HepG2 (cell line): ENCODE results near the gene STK32B. TPM values are rescaled to one million over a fixed set of nuclear protein-coding genes. Genes with fewer than 3 reads are reported as not detected.
"Not testable (repeated sequence)": the region's sequence is repeated elsewhere in the genome, so short reads cannot be mapped to it uniquely, and the experiment has no call there.

Experiments
- ATAC-seq: fragments of 200-7000 bp; cut with Tn5 transposase; 3 replicates; pipeline ENCODE4 v1.9.1; 2020; ENCODE audit warnings: mild to moderate bottlenecking, moderate library complexity
- BruUV-seq: library from RNA; stranded (reverse); fragments of 400-500 nt; replicated peaks from 2 replicates; lab custom pipeline; 2021; lab: Mats Ljungman, UMichigan
- CTCF ChIA-PET: fragments of 300-600 bp; formaldehyde crosslinking; extraction: SDS; loops from one replicate; lab custom pipeline; 2021; ENCODE audit warnings: low total read pairs, inconsistent platforms, low intra/inter-chr PET ratio; lab: Yijun Ruan, JAX
- POLR2A ChIA-PET: fragments of 350-600 bp; sonication (Branson Sonifier 250); formaldehyde crosslinking; loops from one replicate; lab custom pipeline; 2020; ENCODE audit warnings: antibody characterized with exemption, inconsistent platforms; lab: Yijun Ruan, JAX
- DNase-seq: peaks from one replicate; pipeline ENCODE4 v3.0.0-alpha.2; 2015; ENCODE audit warnings: low spot score
- FAIRE-seq: peaks from 3 replicates; lab custom pipeline; 2011; peaks lifted over from hg19 to GRCh38; lab: Jason Lieb, UNC
- H2AFZ ChIP-seq: one replicate; pipeline ENCODE4 v1.6.1; 2011; ENCODE audit warnings: low read length, inconsistent platforms
- H3K27ac ChIP-seq: fragments of 300-600 bp; 3 replicates; pipeline ENCODE4 v1.8.0; 2011; ENCODE audit warnings: mixed run types, mild to moderate bottlenecking, mixed read lengths, low read length, inconsistent platforms; ENCODE audit not compliant: insufficient read depth; ENCODE audit errors: extremely low read length
- H3K27me3 ChIP-seq, 2 experiments: fragments of 200-600 bp in 1 of 2; 2 replicates in 1 of 2; 3 replicates in 1 of 2; pipeline versions ENCODE4 v1.6.0 to v1.8.0; 2011; ENCODE audit warnings: low read length in 2 of 2, mild to moderate bottlenecking in 2 of 2, moderate library complexity in 2 of 2, inconsistent platforms in 1 of 2; ENCODE audit not compliant: insufficient read depth in 2 of 2, control insufficient read depth in 1 of 2
- H3K36me3 ChIP-seq, 2 experiments: fragments of 200-600 bp in 1 of 2; replicated peaks in 1 of 2; 2 replicates in 1 of 2; 3 replicates in 1 of 2; pipeline versions ENCODE4 v1.5.1 to v1.8.0; 2011; ENCODE audit warnings: low read length in 2 of 2, inconsistent platforms in 1 of 2; ENCODE audit not compliant: insufficient read depth in 2 of 2, control insufficient read depth in 1 of 2
- H3K4me1 ChIP-seq: 2 replicates; pipeline ENCODE4 v1.5.1; 2012; ENCODE audit warnings: low read length, inconsistent platforms; ENCODE audit not compliant: insufficient read depth
- H3K4me2 ChIP-seq: 2 replicates; pipeline ENCODE4 v1.6.0; 2011; ENCODE audit warnings: low read depth, low read length, inconsistent platforms
- H3K4me3 ChIP-seq, 3 experiments: fragments of 200-600 bp in 1 of 3; sonication (generic), shearing (Covaris generic) in 1 of 3; replicated peaks in 1 of 3; 2 replicates each; pipeline ENCODE4 v1.5.1; 2011 to 2016; ENCODE audit warnings: low read length in 3 of 3, inconsistent platforms in 2 of 3, low read depth in 2 of 3, mild to moderate bottlenecking in 2 of 3, control low read depth in 1 of 3, mixed read lengths in 1 of 3; ENCODE audit not compliant: insufficient read depth in 1 of 3
- H3K79me2 ChIP-seq: one replicate; pipeline ENCODE4 v1.6.1; 2011; ENCODE audit warnings: low read length, inconsistent platforms; ENCODE audit not compliant: insufficient read depth
- H3K9ac ChIP-seq: 2 replicates; pipeline ENCODE4 v1.6.0; 2011; ENCODE audit warnings: mild to moderate bottlenecking, low read depth, low read length, inconsistent platforms; ENCODE audit not compliant: insufficient read depth
- H3K9me3 ChIP-seq: 2 replicates; pipeline ENCODE4 v1.5.1; 2012; ENCODE audit warnings: mild to moderate bottlenecking, low read length
- H4K20me1 ChIP-seq: 2 replicates; pipeline ENCODE4 v1.6.0; 2011; ENCODE audit warnings: inconsistent platforms, mild to moderate bottlenecking, low read length, moderate library complexity; ENCODE audit not compliant: insufficient read depth
- DBP ChIP-seq: sonication (generic); formaldehyde crosslinking; IDR thresholded peaks from 2 replicates; pipeline ENCODE4 v1.4.0; 2020; ENCODE audit warnings: missing genetic modification reagents; ENCODE audit errors: not compliant biosample characterization
- FOXM1 ChIP-seq: sonication (generic); formaldehyde crosslinking; IDR thresholded peaks from 2 replicates; pipeline ENCODE4 v1.5.0; 2020; ENCODE audit warnings: missing genetic modification reagents
- HMGXB3 ChIP-seq: sonication (generic); formaldehyde crosslinking; IDR thresholded peaks from 2 replicates; pipeline ENCODE4 v1.4.0; 2020; ENCODE audit warnings: missing genetic modification reagents, borderline replicate concordance
- SRF ChIP-seq: IDR thresholded peaks from 2 replicates; pipeline ENCODE4 v1.6.1; 2011; ENCODE audit warnings: mild to moderate bottlenecking, low read depth, low read length, moderate library complexity
- SUZ12 ChIP-seq: fragments of 150-350 bp; IDR thresholded peaks from 2 replicates; pipeline ENCODE4 v1.6.1; 2014; ENCODE audit warnings: low read depth, low read length
- TRAFD1 ChIP-seq: sonication (generic); formaldehyde crosslinking; IDR thresholded peaks from 2 replicates; pipeline ENCODE4 v1.5.1; 2020; ENCODE audit warnings: missing genetic modification reagents, mild to moderate bottlenecking, borderline replicate concordance
- ZBTB3 ChIP-seq: sonication (generic); formaldehyde crosslinking; IDR thresholded peaks from 2 replicates; pipeline ENCODE4 v1.4.0; 2020; ENCODE audit warnings: low read depth, mild to moderate bottlenecking, moderate library complexity, missing genetic modification reagents, borderline replicate concordance
- WGBS: methylation state at CpG from one replicate; pipeline ENCODE4 v1.1.6; 2017; ENCODE audit warnings: low lambda C conversion rate; 5-methylcytosine and 5-hydroxymethylcytosine counted together
- in situ Hi-C: cut with HindIII; loops from 2 replicates; pipeline ENCODE4 v1.10.0; 2017; ENCODE audit warnings: low pct_unique_long_range_greater_than_20kb; ENCODE audit not compliant: extremely low pct_ligation_motif_present
- intact Hi-C: fragments of 100-400 bp; cut with micrococcal nuclease; formaldehyde crosslinking; loops from one replicate; pipeline ENCODE4 v1.10.0; 2022; ENCODE audit not compliant: unreplicated experiment
- polyA plus RNA-seq, 8 experiments: library from polyadenylated mRNA; depleted of rRNA in 3 of 8; stranded (reverse) in 7 of 8; unstranded in 1 of 8; fragments of >200 nt; fragmentation: Illumina TruSeq in 4 of 8; extraction: Trizol in 4 of 8; gene quantifications; 2 replicates each; pipeline versions ENCODE4 v1.2.1 to v1.2.3, GENCODE V29; 2011 to 2016; ENCODE audit warnings: low read depth in 4 of 8, missing spikeins in 1 of 8, mixed read lengths in 1 of 8; ENCODE audit not compliant: insufficient read depth in 1 of 8
- total RNA-seq, 5 experiments: library from RNA; depleted of rRNA; stranded (reverse); fragments of >200 nt; fragmentation: Illumina TruSeq; extraction: Trizol; gene quantifications; 2 replicates each; pipeline ENCODE4 v1.2.3, GENCODE V29; 2016; ENCODE audit warnings: low read depth in 1 of 5

The STK32B gene
- total and polyA plus RNA-seq, 2 of the 13 experiments (the other 11 are each of a cell fraction or from before 2014, with no cell fraction given) = not detected

GRCh38 chr4:5168891-5169290, 117.6 kb downstream of the STK32B start (continued):
- TF ChIP-seq TRAFD1 (no peak), ZBTB3 (CRISPR knock-in tag) (no peak)

GRCh38 chr4:5175836-5176235, 124.6 kb downstream of the STK32B start:
- BruUV-seq, H4K20me1 ChIP-seq, ATAC-seq, H3K27ac ChIP-seq, intact Hi-C loops, FAIRE-seq, H3K4me2 ChIP-seq, H2AFZ ChIP-seq, DNase-seq, H3K9me3 ChIP-seq, H3K4me1 ChIP-seq, H3K9ac ChIP-seq, in situ Hi-C loops, CTCF ChIA-PET, POLR2A ChIA-PET, H3K27me3 ChIP-seq, H3K4me3 ChIP-seq, H3K79me2 ChIP-seq, H3K36me3 ChIP-seq: not testable (repeated sequence)
- 48% methylated on average over 8 of the region's 11 CpGs for WGBS

GRCh38 chr4:5184606-5185005, 133.3 kb downstream of the STK32B start:
- no TSS peak for BruUV-seq
- Histone ChIP-seq H3K36me3 (no peaks in the 10 kb centered on the region), H3K9me3 (no peaks in the 10 kb centered on the region), H3K9ac (no peak overlapping the region), H3K79me2 (no peaks in the 10 kb centered on the region), H3K4me1 (no peaks in the 10 kb centered on the region), H2AFZ (no peak overlapping the region), H3K27ac (no peak overlapping the region), H4K20me1 (no peaks in the 10 kb centered on the region), H3K4me2 (no peak overlapping the region), H3K4me3 (no peak overlapping the region), H3K27me3 (peaks cover 8 to 30% of the 10 kb centered on the region in 2 experiments; a peak in 3 of 5 replicates)
- intact Hi-C loops = no loop called here
- CTCF ChIA-PET = no interaction called here
- POLR2A ChIA-PET = no interaction called here
- DNase-seq (no peak), FAIRE-seq (no peak), ATAC-seq (no peak)
- 15% methylated on average over 6 of the region's 6 CpGs for WGBS
- in situ Hi-C loops = no loop called here
- no peak for TF ChIP-seq FOXM1 (CRISPR knock-in tag)
- no peak for TF ChIP-seq SUZ12
- TF ChIP-seq SRF = no peak
- no peak for TF ChIP-seq DBP (CRISPR knock-in tag)
- TF ChIP-seq HMGXB3 = no peak
